ENCODE results near the gene C22orf15. TPM values are rescaled to one million over a fixed set of nuclear protein-coding genes. Genes with fewer than 3 reads are reported as not detected.

Gene C22orf15
- total RNA-seq, 1 experiment from 2014 or later = 0.81 TPM

- H3K79me1 ChIP-seq (ENCODE audit: insufficient read depth, low read depth, low read length, poor library complexity, severe bottlenecking) = no peaks in the 10 kb centered on the region
- H2BK120ac ChIP-seq (ENCODE audit: low read depth, low read length, poor library complexity, severe bottlenecking) = no peak overlapping the region
- H3K23me2 ChIP-seq (ENCODE audit: insufficient read length, low read depth, low read length, poor library complexity, severe bottlenecking) = peaks cover 2% of the 10 kb centered on the region
- H2BK20ac ChIP-seq (ENCODE audit: low read depth, low read length, poor library complexity, severe bottlenecking) = no peak overlapping the region
- no peak overlapping the region for H4K5ac ChIP-seq (ENCODE audit: insufficient read length, low read depth, low read length)
- no peaks in the 10 kb centered on the region for H4K20me1 ChIP-seq (ENCODE audit: control insufficient read depth, insufficient read depth, insufficient read length)
- H3K56ac ChIP-seq (ENCODE audit: insufficient read length, low read depth, low read length) = no peak overlapping the region
- peaks cover 16% of the 10 kb centered on the region; the same call in 1 of the 2 replicates for H3K79me2 ChIP-seq (ENCODE audit: insufficient read depth, low read length)
- H3K9me3 ChIP-seq (ENCODE audit: control insufficient read depth, low read depth, low read length) = no peaks in the 10 kb centered on the region
- no peaks in the 10 kb centered on the region for H3K27me3 Mint-ChIP-seq (ENCODE audit: low read depth)
- no peak overlapping the region for H2AK5ac ChIP-seq (ENCODE audit: insufficient read length, low read length)
- H3K18ac ChIP-seq (ENCODE audit: insufficient read length, low read depth, low read length) = no peak overlapping the region
- no peak overlapping the region for H4K8ac ChIP-seq (replicated peaks; ENCODE audit: insufficient read length, low read depth, low read length)
- TF ChIP-seq, protein P1, sequence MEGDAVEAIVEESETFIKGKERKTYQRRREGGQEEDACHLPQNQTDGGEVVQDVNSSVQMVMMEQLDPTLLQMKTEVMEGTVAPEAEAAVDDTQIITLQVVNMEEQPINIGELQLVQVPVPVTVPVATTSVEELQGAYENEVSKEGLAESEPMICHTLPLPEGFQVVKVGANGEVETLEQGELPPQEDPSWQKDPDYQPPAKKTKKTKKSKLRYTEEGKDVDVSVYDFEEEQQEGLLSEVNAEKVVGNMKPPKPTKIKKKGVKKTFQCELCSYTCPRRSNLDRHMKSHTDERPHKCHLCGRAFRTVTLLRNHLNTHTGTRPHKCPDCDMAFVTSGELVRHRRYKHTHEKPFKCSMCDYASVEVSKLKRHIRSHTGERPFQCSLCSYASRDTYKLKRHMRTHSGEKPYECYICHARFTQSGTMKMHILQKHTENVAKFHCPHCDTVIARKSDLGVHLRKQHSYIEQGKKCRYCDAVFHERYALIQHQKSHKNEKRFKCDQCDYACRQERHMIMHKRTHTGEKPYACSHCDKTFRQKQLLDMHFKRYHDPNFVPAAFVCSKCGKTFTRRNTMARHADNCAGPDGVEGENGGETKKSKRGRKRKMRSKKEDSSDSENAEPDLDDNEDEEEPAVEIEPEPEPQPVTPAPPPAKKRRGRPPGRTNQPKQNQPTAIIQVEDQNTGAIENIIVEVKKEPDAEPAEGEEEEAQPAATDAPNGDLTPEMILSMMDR (conservative IDR thresholded peaks at IDR 0.05) = no peak
- no peak overlapping the region for H4K91ac ChIP-seq (ENCODE audit: insufficient read length, low read depth, low read length)
- peaks cover 2% of the 10 kb centered on the region; the same call in 1 of the 2 replicates for H3K4me1 ChIP-seq (ENCODE audit: insufficient read depth, low read length)
- no peak overlapping the region for H2BK12ac ChIP-seq (ENCODE audit: insufficient read length, low read depth, low read length)
- H2BK15ac ChIP-seq (ENCODE audit: low read depth, low read length) = no peak overlapping the region
- no CpG with 5 or more reads among the region's 11 CpGs for whole genome bisulfite sequencing (ENCODE audit: extremely low coverage, insufficient read length, low lambda C conversion rate)
- no peaks in the 10 kb centered on the region; the same call in 1 of the 2 replicates for H3K27me3 ChIP-seq (ENCODE audit: insufficient read depth, low read length)
- no peak overlapping the region for H2AFZ ChIP-seq (ENCODE audit: low read length)
- H3K4me2 ChIP-seq (ENCODE audit: insufficient read depth, insufficient read length, low read length) = no peak overlapping the region
- H3K9ac ChIP-seq (ENCODE audit: extremely low read depth, insufficient read length, low read length) = no peak overlapping the region
- no peak overlapping the region for H3K4me3 Mint-ChIP-seq
- H3K4me1 Mint-ChIP-seq = peaks cover 22 to 30% of the 10 kb centered on the region in 2 experiments
- no peaks in the 10 kb centered on the region for H3K9me3 Mint-ChIP-seq
- H3T11ph ChIP-seq (ENCODE audit: low read length) = no peak overlapping the region
- H3K14ac ChIP-seq (ENCODE audit: insufficient read depth, low read length) = no peak overlapping the region
- H3K27ac ChIP-seq (ENCODE audit: insufficient read length, low read depth, low read length) = no peak overlapping the region
- no peak overlapping the region for H3K4ac ChIP-seq (ENCODE audit: low read depth, low read length)
- H3K36me3 Mint-ChIP-seq (ENCODE audit: insufficient read depth in 1 of 3, low read depth in 3 of 3) = peaks cover 22 to 50% (median 45%) of the 10 kb centered on the region in 3 experiments
- H3K27ac Mint-ChIP-seq = peak overlapping the region in 2 of 3 experiments; percentile 40 to 44; a peak in 2 of 7 replicates
- no peak overlapping the region for H3K23ac ChIP-seq (ENCODE audit: insufficient read length, low read depth, low read length)
- no peak overlapping the region for H2BK5ac ChIP-seq (ENCODE audit: insufficient read length, low read length)
- no peak for DNase-seq
Measured at GRCh38 chr22:23790819-23791737, 28.3 kb downstream of the C22orf15 start.
